HG02798 (cell line): Measurements from ENCODE around the gene DACH1.
"Not testable (repeated sequence)": the region's sequence is repeated elsewhere in the genome, so short reads cannot be mapped to it uniquely, and the experiment has no call there.

Source experiments
- ATAC-seq: cut with Tn5 transposase; IDR thresholded peaks from one replicate; pipeline ENCODE4 v1.9.1; 2021; ENCODE audit warnings: mild to moderate bottlenecking; ENCODE audit not compliant: unreplicated experiment, poor library complexity

Gene DACH1

DNA sequence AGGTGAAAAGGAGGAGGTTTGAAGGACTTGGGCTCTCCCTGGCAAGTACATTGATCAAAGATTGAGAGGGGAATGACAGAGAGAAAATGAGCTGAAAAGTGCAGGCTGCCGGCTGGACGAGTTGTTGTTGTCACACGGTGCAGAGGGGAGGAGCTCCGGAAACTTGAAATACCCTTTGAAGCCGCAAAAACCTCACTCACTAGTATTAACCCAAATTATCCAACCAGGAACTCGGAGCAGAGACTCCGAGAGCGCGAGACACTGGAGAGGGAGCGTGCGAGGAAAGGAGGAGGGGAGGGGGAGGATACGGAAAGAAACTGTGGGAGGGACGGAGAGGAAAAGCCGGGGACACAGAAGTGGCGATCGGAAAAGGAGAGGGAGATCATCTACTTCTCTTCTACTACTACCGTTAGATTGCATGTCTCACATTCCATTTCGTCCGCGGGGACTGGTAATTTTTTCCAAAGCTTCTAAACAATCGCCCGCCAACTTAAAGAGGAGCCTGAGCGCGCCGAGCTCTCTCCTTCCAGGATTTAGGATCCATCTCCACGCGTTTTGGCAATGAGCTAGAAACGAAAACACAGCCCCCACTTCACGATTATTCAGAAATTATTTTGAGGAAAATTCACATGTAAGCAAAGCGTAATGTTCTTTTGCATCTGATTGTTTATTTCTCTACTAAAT, at the start of gene DACH1:
DACH1 (minus strand) TSS at position 74 of the 684 bp plus-strand sequence.
- ATAC-seq = peak; percentile 59

DNA sequence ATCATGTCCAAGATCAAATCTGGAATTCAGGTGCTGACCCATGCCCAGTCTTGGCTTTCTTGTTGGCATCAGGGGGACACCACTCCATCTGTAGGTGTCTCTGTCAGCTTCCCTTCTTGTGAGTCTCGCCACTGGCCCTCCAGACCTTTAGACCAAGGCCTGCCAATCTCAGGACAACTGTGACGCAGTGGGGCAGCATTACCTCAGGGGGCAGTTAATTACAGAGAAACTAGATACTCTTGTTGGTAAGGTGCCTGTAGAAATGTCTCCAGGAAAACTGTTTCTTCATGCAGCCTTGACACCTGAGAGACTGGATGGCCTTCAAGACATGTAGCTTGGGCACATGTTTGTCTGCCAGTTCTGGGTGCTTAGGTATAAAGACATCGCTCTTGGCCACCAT, 46.7 kb upstream of the DACH1 start:
- no peak for ATAC-seq

DNA sequence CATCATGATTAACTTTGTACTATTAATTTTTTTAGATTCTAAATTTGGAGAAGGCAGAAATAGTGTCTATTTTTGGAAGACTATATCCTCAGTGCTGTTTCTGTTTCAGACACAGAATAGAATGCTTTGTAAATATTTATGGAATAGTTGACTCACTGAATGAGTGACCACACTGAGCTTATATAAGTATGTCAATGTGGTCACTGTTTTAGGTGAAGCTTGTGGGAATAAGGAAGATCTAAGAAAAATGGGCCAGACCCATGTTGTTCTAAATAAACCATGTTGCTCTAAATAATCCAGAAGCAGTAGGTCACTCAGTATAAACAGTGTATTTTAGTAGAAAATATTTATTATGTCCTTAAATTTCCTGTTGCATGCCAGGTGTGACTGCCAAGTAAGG, 45.5 kb upstream of the DACH1 start:
- no peak for ATAC-seq

DNA sequence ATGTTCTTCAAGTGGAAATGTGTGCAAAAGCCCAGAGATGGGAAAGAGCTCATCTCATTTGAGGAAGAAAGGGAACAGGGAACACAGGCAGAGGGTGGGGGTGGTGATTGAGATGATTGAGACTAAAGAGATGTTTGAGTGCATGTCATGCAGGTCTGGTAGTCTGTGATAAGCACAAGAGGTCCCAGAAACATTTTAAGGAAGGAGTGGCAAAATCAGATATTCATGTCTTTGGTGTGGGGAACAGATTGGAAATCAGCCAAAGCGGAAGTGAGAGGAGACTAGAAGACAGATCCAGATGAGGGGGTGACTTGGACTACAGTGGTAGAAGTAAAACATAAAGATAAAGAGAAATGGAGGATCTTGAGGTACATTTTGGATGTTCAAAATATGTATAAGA, 39.4 kb upstream of the DACH1 start:
- ATAC-seq = no peak

DNA sequence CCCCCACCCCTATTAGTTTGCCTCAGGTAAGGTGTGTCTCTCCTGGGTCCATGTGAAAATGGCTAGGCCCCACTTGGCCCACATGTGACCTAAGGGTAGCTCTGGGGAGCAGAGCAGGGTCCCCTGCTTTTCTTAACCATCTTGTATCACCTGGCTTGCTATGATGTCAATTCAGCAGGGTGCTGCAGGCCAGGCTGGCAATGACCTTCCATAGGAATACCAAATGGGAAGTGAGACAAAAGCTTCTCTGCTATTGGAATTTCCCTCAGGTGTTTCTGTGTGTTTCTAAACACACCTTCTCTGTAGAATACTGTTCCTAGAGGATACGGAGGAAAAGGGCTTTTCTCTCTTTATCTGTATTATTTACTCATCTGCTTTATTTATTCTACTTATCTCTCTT, 35.7 kb upstream of the DACH1 start:
- ATAC-seq = no peak

DNA sequence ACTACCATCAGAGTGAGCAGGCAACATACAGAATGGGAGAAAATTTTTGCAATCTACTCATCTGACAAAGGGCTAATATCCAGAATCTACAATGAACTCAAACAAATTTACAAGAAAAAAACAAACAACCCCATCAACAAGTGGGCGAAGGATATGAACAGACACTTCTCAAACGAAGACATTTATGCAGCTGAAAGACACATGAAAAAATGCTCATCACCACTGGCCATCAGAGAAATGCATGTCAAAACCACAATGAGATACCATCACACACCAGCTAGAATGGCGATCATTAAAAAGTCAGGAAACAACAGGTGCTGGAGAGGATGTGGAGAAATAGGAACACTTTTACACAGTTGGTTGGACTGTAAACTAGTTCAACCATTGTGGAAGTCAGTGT, 26.5 kb upstream of the DACH1 start:
- ATAC-seq = not testable (repeated sequence)

DNA sequence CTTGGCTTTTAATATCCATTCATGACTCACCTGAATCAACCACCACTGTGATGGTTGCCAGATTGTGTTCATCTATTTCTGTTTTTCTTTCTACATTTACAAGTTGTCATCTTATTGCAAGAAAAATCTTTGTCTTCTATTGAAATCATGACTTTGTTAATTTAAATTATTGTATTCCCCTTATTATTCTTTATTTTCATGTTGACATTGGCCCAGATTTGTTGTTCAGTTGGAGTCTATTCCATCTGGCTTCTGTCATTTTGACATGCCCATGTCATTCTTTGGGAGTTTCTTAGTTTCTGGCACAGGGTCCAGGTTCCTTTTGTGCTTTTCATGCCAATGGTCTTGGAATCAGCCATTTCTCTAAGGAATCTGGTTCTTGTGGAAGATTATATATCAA, 19.9 kb upstream of the DACH1 start:
- no peak for ATAC-seq

DNA sequence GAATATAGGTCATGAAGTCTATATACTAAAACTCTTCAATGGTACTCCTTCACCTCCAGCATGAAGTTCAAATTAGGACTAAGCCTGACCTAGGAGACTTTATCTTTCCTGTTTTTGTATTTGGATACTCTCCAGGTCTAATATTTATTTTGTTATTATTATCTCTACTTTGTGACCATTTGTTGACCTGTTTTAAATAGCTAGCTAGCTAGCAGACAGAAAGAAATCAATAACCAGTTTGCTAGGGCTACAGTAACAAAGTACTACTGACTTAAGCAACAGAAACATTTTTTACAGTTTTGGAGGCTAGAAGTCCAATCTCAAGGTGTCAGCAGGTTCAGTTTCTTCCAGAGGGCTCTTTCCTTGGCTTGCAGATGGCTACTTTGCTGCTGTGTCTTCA, 15.1 kb upstream of the DACH1 start:
- no peak for ATAC-seq

DNA sequence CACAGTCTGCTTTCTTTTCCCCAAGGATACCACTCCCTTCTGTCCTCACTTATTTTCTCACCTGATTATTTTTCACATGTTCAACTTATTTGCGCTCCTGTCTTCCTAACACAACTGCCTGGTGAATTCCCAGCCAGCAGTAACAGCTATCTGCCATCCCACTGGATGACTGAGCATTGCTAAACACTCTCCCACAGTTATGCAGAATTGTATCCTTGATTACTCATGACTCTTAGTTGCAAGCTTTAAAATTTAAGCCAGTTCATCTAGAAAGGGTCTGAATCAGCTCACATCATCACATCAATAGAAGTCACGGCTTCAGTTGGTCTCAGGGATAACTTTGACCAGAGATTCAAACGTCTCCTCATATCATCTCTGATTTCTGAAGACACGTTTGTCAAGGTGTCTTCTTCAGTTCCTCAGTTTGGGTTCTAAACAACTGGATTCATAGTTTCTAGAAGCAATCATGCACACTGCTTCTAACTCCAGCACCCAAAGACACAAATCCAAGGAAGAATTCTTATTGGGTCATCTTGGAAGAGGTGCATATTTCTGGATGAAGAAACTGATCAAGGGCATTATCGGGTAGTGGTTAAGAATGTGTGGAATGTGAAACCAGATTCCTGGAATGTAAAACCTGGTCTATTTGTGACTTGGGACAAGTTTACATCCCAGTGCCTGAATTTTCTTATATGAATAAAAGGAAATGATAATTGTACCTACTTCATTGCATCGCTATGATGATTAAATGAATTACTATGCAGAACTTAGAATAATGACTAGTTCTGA, 13.9 kb upstream of the DACH1 start:
- ATAC-seq = no peak

DNA sequence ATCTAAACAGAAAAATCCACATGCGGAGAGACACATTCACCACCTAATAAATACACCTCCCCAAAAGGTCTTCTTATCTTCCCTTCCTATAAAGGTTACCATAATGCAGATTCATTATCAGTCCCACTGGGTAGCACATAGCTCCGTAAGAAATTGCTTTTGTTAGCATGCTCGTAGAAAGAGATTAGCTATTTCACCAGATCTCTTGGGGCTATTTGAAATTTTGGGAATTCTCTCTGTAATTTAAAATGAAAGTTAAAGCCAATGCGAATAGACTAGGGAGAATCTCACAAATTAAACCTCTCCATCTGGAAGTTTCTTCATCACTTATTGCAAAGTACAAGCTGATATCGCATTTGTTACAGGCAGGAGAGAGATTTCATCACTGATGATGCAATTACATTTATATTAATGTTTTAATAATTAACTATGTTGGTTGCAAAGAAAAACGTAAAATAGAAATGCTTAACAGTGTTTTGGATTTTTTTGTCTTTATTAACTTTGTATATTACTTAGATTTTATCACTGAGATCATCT, 12.9 kb upstream of the DACH1 start:
- ATAC-seq = no peak

DNA sequence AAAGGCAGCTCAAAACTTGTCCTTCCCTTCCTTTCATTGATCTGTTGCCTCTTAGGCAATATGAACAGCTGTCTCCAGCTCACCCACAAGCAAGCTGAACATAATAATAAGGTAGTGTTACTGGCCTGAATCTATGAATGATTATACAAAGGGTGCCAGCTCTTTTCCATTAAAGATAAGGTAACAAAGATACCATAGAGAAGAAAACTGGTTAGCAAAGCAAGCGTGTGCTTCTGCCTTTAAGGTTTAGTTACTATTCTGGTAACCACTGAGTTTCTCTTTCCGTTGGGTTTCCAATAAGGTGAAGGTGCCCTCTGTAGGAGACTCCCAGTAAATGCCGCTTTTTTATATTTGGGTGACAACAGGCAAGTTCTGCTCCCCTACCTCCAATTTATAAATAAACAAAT, 12.1 kb upstream of the DACH1 start:
- peak; percentile 96 for ATAC-seq

DNA sequence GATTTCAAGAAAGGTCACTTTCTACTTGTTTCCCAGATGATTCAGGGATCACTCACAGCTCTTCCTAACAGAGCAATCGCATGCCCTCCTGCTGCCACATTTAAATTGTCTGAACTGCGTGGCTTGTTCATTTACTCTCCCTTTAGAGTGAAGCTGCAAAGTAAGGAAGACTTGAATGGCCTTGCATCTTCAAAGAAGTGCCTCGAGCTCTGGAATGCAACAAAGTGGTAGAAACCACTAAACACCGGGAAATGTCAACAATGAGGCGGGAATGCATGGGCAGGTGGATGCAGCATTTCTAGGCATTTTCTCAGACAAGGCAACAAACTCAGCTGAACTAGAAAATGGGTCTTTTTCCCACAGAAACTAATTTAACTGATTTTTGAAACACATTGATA, 10.3 kb upstream of the DACH1 start:
- ATAC-seq = no peak

DNA sequence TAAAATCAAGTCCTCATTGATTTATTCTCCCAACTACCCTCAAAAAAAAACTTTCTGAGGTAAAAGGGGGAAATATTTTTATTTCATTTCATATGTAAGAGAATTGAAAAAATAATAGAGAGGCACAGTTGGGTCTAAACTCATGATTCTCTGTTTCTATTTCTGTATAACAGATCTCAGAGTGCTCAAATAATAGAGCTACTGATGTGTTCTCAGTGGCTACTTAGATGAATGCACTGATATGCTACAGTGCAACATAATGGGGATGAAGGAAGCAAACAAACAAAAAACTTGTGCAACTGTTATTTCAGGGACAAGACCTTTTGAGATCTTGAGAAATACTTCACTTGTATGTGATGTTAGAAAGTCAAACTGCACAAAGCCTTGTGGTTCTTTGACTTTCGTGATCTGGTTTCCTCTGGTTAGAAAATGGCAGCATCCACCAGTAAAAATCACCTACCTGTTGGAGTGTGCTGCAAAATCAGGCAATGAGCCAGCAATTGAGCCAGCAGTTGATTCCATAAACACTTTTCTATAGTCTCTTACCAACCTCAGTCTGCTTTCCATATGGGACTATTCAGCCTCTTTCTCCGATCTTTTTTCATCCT, 9.7 kb upstream of the DACH1 start:
- no peak for ATAC-seq

DNA sequence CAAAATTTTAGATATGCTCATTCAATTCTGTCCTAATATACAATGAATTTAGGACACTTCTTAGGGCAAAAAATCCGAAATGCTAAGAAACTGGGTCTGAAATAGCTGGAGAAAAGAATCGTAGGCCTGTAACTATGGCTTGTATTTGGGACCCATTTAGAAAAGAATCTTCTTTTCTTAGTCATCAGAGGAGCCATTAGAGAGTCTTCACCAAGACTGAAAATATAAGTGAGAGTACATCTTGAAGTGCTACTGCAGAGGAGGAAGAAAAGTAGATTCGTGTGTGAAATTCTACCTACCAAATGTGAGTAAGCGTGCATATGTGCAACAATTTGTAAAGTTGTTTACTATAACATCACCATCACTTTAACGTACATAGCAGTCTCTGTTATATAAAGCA, 8.8 kb upstream of the DACH1 start:
- ATAC-seq = no peak

DNA sequence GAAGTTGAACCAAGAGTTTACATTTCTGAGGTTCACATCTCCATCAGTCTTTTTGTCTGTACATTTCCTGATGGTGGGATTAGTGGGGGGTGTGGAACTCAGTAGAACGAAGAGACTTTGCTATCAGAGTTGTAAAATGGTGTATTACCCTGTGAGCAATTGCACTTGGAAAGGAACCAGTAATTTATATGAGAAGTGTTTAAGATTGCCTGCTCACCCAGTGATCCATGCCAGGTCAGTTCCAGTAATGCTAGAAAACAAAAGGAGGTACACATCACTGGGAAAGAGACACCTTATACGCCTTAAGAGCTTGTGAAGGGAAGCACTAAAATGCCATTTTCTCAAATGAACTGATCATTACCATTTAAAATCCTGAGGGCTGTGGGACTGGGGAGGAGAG, 7.5 kb upstream of the DACH1 start:
- ATAC-seq = no peak

DNA sequence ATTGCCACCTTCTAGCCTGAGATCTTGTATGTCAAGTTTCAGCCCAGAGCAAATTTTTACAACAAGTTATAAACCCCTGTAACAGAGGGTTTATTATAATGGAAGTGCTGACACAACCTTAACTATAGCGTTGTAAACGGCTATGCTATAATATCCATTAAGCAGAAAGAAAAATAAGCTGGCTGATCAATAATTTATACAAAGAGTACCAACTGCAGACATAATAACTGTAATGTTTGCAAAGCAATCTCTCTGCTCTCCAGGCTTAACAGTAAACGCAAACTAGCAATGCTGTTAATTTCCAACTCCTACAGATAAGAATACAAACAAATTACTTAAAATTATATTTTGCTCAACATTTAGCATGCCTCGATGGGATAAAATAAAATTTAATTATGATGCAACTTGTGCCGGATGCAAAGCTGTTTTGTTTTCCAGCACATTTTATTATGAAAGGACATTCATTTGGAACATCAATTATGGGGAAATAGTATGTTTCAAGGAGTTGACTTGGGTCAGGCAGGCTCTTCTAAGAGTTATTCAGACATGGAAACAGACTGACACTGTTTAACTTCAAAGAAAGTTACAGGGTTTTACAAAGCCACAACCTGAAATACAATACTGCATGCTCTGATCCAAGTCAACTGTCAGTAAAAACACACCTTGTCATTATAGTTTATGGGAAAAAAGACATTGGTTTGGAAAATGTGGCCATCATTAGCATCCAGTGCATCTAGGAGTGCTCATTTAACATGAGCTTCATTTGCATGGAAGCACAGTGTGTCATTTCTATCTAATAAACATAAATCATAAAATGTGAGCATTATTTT, 6.6 kb upstream of the DACH1 start:
- no peak for ATAC-seq

DNA sequence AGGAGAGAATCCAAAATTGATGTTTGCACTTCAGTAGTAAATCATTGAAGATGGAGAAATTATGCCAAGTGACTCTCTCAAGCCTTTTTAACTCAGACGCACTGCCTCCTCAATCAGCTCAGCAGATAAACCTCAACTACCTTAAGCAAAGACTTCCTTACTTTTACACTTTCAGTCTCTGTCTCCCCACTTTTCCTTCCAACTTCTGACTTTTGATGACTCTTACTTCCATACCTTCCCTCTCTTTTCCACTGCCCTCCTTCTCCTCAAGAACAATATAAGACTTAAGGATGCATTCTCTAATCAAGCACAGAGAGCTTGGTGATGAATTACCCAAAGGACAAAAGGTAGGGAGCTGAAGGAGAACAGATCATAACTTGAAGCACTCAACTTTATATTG, 4.8 kb upstream of the DACH1 start:
- ATAC-seq = no peak

DNA sequence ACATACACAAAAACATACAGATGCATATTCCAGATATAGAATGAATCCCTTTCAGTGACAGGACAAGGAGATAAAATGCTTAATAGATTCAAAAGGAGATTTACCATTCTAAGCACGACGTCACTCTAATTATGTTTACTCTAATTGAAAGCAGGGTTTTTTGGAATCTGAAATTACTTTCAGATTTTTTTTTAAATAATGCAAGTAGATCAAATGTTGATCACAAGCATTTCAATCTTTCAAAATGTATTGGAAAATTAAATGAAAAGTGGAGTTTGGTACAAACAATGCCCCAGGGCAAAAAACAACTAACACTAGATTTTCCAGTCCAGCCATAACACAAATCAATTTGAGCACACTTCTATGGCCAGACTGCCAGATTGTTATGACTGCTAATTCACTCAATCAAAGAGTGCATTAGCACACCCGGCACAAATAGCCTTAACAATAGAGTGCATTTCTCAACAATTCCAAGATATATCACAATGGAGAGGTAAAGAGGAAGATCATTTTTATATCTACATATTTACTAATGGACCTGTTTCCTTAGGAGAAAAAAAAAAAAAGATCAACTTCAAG, 4.3 kb upstream of the DACH1 start:
- ATAC-seq = no peak

DNA sequence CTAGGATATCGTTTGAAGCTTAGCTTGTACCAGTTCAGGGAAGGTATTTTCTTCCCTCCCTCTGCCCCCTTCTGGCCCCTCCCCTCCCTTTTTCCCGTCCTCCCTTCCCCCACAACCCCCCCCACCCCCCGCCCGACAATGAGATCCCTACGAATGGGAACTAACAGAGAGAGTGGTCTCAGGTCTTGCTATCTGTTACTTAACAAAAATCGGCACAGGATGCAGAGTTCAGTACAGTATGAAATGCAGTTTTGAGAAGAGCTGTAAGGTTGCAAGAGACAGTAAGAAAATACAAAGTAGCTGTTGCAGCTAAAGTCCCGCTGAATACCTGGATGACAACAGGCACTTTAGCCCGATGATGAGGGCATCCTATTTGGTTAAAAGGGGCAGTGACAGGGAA, 3.1 kb upstream of the DACH1 start:
- no peak for ATAC-seq

DNA sequence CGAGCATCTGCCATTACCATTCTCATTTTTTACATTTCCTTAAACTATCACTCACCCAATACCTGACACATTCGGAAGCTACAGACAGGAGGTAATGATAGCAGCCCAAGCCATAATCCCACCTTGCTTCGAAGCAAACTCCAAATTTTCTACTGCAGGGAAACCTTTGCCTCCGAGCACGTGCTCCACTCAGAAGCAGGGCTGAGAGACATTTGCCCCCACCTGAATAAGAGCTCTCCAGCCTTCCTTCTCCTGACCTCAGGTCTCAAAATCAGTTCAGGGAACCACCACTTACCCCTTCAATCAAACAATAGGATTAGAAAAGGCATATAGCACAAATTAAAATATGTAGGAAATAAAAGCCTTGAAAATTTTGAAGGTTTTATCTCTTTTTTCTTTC, 2.3 kb upstream of the DACH1 start:
- ATAC-seq = no peak
